ENCODE measurements around the gene MYEF2.

- TF ChIP-seq, protein P1, sequence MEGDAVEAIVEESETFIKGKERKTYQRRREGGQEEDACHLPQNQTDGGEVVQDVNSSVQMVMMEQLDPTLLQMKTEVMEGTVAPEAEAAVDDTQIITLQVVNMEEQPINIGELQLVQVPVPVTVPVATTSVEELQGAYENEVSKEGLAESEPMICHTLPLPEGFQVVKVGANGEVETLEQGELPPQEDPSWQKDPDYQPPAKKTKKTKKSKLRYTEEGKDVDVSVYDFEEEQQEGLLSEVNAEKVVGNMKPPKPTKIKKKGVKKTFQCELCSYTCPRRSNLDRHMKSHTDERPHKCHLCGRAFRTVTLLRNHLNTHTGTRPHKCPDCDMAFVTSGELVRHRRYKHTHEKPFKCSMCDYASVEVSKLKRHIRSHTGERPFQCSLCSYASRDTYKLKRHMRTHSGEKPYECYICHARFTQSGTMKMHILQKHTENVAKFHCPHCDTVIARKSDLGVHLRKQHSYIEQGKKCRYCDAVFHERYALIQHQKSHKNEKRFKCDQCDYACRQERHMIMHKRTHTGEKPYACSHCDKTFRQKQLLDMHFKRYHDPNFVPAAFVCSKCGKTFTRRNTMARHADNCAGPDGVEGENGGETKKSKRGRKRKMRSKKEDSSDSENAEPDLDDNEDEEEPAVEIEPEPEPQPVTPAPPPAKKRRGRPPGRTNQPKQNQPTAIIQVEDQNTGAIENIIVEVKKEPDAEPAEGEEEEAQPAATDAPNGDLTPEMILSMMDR (IDR thresholded peaks at IDR 0.05 in 8 of 11, conservative IDR thresholded peaks at IDR 0.05 in 3 of 11), result no peak
- TF ChIP-seq POLR2AphosphoS5 (IDR thresholded peaks at IDR 0.05), result no peak
Observed at GRCh38 chr15:48121849-48122248, 56.2 kb downstream of the MYEF2 start.

All from spleen (tissue), 7 donors.